Transverse colon (tissue), 4 donors: Measurements from ENCODE around the gene HBEGF.
A peak's percentile ranks its signal among the peaks of the same experiment; 100 is the strongest.

Experiments
- EP300 ChIP-seq: sonication (generic); formaldehyde crosslinking; IDR thresholded peaks from one replicate; pipeline ENCODE4 v1.6.1; 2017; ENCODE audit warnings: antibody characterized with exemption, low read depth
- POLR2A ChIP-seq: fragments of 450-650 bp; IDR thresholded peaks from one replicate; pipeline ENCODE4 v1.6.1; 2016; ENCODE audit warnings: antibody characterized with exemption, mild to moderate bottlenecking, moderate library complexity
- POLR2AphosphoS5 ChIP-seq, 3 donors: sonication (generic); formaldehyde crosslinking; IDR thresholded peaks; one replicate each; pipeline ENCODE4 v1.6.1; 2016; ENCODE audit warnings: antibody characterized with exemption in 3 of 3
- TF ChIP-seq, protein P1 (sequence below), 5 experiments: fragments of 200-600 bp in 3 of 5; fragments of 450-650 bp in 2 of 5; sonication (generic) in 3 of 5; IDR thresholded peaks; 1 replicate in 2 of 5; 2 replicates in 3 of 5; pipeline ENCODE4 v1.5.1; 2016 to 2017; ENCODE audit warnings: antibody characterized with exemption in 5 of 5, inconsistent platforms in 3 of 5, mild to moderate bottlenecking in 2 of 5, moderate library complexity in 1 of 5

DNA sequence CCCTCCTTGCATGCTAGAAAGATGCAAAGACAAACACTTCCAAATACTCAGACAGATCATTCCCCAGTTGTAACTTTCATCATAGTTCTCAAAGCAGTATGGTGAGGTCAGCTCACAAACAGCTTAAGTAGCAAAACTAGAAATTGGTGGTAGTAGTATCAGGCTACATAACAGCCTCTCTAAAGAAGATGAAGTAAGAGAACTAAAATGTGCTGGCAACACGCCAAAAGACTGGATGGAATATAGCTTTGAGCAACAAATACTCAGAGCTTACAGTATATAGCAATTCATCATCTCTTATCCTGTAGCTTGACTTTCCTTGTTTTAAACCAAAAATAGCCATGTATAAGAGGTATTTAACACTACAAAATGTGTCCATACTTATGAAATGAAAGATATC lies 51.0 kb downstream of the HBEGF start:
- TF ChIP-seq, protein P1, sequence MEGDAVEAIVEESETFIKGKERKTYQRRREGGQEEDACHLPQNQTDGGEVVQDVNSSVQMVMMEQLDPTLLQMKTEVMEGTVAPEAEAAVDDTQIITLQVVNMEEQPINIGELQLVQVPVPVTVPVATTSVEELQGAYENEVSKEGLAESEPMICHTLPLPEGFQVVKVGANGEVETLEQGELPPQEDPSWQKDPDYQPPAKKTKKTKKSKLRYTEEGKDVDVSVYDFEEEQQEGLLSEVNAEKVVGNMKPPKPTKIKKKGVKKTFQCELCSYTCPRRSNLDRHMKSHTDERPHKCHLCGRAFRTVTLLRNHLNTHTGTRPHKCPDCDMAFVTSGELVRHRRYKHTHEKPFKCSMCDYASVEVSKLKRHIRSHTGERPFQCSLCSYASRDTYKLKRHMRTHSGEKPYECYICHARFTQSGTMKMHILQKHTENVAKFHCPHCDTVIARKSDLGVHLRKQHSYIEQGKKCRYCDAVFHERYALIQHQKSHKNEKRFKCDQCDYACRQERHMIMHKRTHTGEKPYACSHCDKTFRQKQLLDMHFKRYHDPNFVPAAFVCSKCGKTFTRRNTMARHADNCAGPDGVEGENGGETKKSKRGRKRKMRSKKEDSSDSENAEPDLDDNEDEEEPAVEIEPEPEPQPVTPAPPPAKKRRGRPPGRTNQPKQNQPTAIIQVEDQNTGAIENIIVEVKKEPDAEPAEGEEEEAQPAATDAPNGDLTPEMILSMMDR (IDR thresholded peaks at IDR 0.05) = no peak
- TF ChIP-seq POLR2A = no peak
- peak in 1 of 3 donors; percentile 31 for TF ChIP-seq POLR2AphosphoS5 (IDR thresholded peaks at IDR 0.05)
- no peak for TF ChIP-seq EP300
